HepG2 (cell line): ENCODE data around the gene FGGY. TPM values are rescaled to one million over a fixed set of nuclear protein-coding genes. Genes with fewer than 3 reads are reported as not detected.

Source experiments
- CHCHD3 ChIP-seq: sonication (generic); formaldehyde crosslinking; IDR thresholded peaks from 2 replicates; pipeline ENCODE4 v1.8.0; 2022; ENCODE audit warnings: mild to moderate bottlenecking, missing genetic modification reagents, moderate library complexity
- ETS1 ChIP-seq: sonication (generic); formaldehyde crosslinking; IDR thresholded peaks from 2 replicates; pipeline ENCODE4 v1.4.0; 2020; ENCODE audit warnings: missing genetic modification reagents
- FIP1L1 ChIP-seq: fragments of 200-400 bp; formaldehyde crosslinking; IDR thresholded peaks from 2 replicates; pipeline ENCODE4 v1.6.1; 2018; ENCODE audit warnings: low read depth, mild to moderate bottlenecking, low read length, moderate library complexity, borderline replicate concordance; ENCODE audit not compliant: insufficient read depth
- FOXA1 ChIP-seq, 2 experiments: fragments of 450-650 bp in 1 of 2; sonication (generic) in 1 of 2; formaldehyde crosslinking in 1 of 2; IDR thresholded peaks; 2 replicates each; pipeline versions ENCODE4 v1.4.0 to v1.6.1; 2016 to 2020; ENCODE audit warnings: missing genetic modification reagents in 1 of 2
- RARA ChIP-seq: IDR thresholded peaks from 2 replicates; pipeline ENCODE4 v1.6.1; 2016; ENCODE audit warnings: missing genetic modification reagents, missing compliant biosample characterization
- TP53 ChIP-seq: sonication (generic); formaldehyde crosslinking; conservative IDR thresholded peaks from 2 replicates; pipeline ENCODE4 v1.4.0; 2020; ENCODE audit warnings: missing genetic modification reagents
- ZMYM4 ChIP-seq: sonication (generic); formaldehyde crosslinking; IDR thresholded peaks from 2 replicates; pipeline ENCODE4 v1.8.1; 2023; ENCODE audit warnings: mild to moderate bottlenecking, missing genetic modification reagents
- polyA plus RNA-seq, 8 experiments: library from polyadenylated mRNA; depleted of rRNA in 3 of 8; stranded (reverse) in 7 of 8; unstranded in 1 of 8; fragments of >200 nt; fragmentation: Illumina TruSeq in 4 of 8; extraction: Trizol in 4 of 8; gene quantifications; 2 replicates each; pipeline versions ENCODE4 v1.2.1 to v1.2.3, GENCODE V29; 2011 to 2016; ENCODE audit warnings: low read depth in 4 of 8, missing spikeins in 1 of 8, mixed read lengths in 1 of 8; ENCODE audit not compliant: insufficient read depth in 1 of 8
- total RNA-seq, 5 experiments: library from RNA; depleted of rRNA; stranded (reverse); fragments of >200 nt; fragmentation: Illumina TruSeq; extraction: Trizol; gene quantifications; 2 replicates each; pipeline ENCODE4 v1.2.3, GENCODE V29; 2016; ENCODE audit warnings: low read depth in 1 of 5
- TF ChIP-seq, protein P1 (sequence below): sonication (generic); formaldehyde crosslinking; conservative IDR thresholded peaks from 2 replicates; pipeline ENCODE4 v1.8.0; 2022; ENCODE audit warnings: mild to moderate bottlenecking, moderate library complexity, missing genetic modification reagents
- TF ChIP-seq, protein P2 (sequence below): sonication (generic); formaldehyde crosslinking; IDR thresholded peaks from 2 replicates; pipeline ENCODE4 v1.8.0; 2022; ENCODE audit warnings: missing genetic modification reagents, low read depth, mild to moderate bottlenecking, borderline replicate concordance
- TF ChIP-seq, protein P3 (sequence below): sonication (generic); formaldehyde crosslinking; IDR thresholded peaks from 2 replicates; pipeline ENCODE4 v1.8.0; 2022; ENCODE audit warnings: missing genetic modification reagents, mild to moderate bottlenecking, inconsistent platforms, borderline replicate concordance
- TF ChIP-seq, protein P4 (sequence below): sonication (generic); formaldehyde crosslinking; IDR thresholded peaks from 2 replicates; pipeline ENCODE4 v1.5.1; 2020; ENCODE audit warnings: mild to moderate bottlenecking, missing genetic modification reagents
- TF ChIP-seq, protein P5 (sequence below): sonication (generic); formaldehyde crosslinking; IDR thresholded peaks from 2 replicates; pipeline ENCODE4 v1.8.0; 2022; ENCODE audit warnings: mild to moderate bottlenecking, missing genetic modification reagents; ENCODE audit not compliant: insufficient replicate concordance
- TF ChIP-seq, protein P6 (sequence below): sonication (generic); formaldehyde crosslinking; IDR thresholded peaks from 2 replicates; pipeline ENCODE4 v1.4.0; 2020; ENCODE audit warnings: mild to moderate bottlenecking, missing genetic modification reagents, borderline replicate concordance

FGGY gene
- total and polyA plus RNA-seq, 2 of the 13 experiments (the other 11 are each of a cell fraction or from before 2014, with no cell fraction given): 15.7 to 27.5 TPM

- TF ChIP-seq, protein P1, sequence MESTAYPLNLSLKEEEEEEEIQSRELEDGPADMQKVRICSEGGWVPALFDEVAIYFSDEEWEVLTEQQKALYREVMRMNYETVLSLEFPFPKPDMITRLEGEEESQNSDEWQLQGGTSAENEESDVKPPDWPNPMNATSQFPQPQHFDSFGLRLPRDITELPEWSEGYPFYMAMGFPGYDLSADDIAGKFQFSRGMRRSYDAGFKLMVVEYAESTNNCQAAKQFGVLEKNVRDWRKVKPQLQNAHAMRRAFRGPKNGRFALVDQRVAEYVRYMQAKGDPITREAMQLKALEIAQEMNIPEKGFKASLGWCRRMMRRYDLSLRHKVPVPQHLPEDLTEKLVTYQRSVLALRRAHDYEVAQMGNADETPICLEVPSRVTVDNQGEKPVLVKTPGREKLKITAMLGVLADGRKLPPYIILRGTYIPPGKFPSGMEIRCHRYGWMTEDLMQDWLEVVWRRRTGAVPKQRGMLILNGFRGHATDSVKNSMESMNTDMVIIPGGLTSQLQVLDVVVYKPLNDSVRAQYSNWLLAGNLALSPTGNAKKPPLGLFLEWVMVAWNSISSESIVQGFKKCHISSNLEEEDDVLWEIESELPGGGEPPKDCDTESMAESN (CRISPR knock-in tag): no peak
- TF ChIP-seq TP53 (CRISPR knock-in tag): no peak
- TF ChIP-seq FIP1L1: no peak
- TF ChIP-seq, protein P2, sequence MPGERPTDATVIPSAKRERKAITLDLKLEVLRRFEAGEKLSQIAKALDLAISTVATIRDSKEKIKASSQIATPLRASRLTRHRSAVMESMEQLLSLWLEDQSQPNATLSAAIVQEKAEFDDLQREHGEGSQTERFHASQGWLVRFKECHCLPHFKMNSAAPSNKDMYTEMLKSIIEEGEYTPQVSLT: no peak
- TF ChIP-seq, protein P3, sequence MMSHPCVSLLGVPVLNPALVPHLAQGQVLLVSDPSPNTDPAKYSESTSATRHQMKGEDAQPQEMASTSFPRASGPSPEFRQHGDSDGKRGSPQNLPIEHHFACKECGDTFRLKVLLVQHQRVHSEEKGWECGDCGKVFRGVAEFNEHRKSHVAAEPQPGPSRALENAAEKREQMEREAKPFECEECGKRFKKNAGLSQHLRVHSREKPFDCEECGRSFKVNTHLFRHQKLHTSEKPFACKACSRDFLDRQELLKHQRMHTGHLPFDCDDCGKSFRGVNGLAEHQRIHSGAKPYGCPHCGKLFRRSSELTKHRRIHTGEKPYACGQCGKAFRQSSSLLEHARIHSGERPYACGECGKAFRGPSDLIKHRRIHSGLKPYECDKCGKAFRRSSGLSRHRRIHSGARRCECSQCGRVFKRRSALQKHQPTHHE (CRISPR knock-in tag): no peak
- TF ChIP-seq, protein P4, sequence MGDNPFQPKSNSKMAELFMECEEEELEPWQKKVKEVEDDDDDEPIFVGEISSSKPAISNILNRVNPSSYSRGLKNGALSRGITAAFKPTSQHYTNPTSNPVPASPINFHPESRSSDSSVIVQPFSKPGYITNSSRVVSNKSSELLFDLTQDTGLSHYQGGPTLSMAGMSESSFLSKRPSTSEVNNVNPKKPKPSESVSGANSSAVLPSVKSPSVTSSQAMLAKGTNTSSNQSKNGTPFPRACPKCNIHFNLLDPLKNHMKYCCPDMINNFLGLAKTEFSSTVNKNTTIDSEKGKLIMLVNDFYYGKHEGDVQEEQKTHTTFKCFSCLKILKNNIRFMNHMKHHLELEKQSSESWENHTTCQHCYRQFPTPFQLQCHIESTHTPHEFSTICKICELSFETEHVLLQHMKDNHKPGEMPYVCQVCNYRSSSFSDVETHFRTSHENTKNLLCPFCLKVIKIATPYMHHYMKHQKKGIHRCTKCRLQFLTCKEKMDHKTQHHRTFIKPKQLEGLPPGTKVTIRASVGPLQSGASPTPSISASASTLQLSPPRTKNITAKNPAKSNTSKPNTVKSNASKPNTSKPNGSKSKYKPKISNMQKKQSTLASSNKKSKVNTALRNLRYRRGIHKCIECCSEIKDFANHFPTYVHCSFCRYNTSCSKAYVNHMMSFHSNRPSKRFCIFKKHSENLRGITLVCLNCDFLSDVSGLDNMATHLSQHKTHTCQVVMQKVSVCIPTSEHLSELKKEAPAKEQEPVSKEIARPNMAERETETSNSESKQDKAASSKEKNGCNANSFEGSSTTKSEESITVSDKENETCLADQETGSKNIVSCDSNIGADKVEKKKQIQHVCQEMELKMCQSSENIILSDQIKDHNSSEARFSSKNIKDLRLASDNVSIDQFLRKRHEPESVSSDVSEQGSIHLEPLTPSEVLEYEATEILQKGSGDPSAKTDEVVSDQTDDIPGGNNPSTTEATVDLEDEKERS (CRISPR knock-in tag): no peak
- TF ChIP-seq, protein P5, sequence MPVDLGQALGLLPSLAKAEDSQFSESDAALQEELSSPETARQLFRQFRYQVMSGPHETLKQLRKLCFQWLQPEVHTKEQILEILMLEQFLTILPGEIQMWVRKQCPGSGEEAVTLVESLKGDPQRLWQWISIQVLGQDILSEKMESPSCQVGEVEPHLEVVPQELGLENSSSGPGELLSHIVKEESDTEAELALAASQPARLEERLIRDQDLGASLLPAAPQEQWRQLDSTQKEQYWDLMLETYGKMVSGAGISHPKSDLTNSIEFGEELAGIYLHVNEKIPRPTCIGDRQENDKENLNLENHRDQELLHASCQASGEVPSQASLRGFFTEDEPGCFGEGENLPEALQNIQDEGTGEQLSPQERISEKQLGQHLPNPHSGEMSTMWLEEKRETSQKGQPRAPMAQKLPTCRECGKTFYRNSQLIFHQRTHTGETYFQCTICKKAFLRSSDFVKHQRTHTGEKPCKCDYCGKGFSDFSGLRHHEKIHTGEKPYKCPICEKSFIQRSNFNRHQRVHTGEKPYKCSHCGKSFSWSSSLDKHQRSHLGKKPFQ (CRISPR knock-in tag): peak; percentile 41
- 0 out of 2 replicates have a peak, but pooled peaks have one; percentile 10 for TF ChIP-seq ZMYM4
- TF ChIP-seq FOXA1 (IDR thresholded peaks at IDR 0.05): peak; percentile 75
- TF ChIP-seq FOXA1 (CRISPR knock-in tag; IDR thresholded peaks at IDR 0.05): peak; percentile 60
- no peak for TF ChIP-seq CHCHD3 (CRISPR knock-in tag)
- TF ChIP-seq, protein P6, sequence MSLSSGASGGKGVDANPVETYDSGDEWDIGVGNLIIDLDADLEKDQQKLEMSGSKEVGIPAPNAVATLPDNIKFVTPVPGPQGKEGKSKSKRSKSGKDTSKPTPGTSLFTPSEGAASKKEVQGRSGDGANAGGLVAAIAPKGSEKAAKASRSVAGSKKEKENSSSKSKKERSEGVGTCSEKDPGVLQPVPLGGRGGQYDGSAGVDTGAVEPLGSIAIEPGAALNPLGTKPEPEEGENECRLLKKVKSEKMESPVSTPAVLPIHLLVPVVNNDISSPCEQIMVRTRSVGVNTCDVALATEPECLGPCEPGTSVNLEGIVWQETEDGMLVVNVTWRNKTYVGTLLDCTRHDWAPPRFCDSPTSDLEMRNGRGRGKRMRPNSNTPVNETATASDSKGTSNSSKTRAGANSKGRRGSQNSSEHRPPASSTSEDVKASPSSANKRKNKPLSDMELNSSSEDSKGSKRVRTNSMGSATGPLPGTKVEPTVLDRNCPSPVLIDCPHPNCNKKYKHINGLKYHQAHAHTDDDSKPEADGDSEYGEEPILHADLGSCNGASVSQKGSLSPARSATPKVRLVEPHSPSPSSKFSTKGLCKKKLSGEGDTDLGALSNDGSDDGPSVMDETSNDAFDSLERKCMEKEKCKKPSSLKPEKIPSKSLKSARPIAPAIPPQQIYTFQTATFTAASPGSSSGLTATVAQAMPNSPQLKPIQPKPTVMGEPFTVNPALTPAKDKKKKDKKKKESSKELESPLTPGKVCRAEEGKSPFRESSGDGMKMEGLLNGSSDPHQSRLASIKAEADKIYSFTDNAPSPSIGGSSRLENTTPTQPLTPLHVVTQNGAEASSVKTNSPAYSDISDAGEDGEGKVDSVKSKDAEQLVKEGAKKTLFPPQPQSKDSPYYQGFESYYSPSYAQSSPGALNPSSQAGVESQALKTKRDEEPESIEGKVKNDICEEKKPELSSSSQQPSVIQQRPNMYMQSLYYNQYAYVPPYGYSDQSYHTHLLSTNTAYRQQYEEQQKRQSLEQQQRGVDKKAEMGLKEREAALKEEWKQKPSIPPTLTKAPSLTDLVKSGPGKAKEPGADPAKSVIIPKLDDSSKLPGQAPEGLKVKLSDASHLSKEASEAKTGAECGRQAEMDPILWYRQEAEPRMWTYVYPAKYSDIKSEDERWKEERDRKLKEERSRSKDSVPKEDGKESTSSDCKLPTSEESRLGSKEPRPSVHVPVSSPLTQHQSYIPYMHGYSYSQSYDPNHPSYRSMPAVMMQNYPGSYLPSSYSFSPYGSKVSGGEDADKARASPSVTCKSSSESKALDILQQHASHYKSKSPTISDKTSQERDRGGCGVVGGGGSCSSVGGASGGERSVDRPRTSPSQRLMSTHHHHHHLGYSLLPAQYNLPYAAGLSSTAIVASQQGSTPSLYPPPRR: peak; percentile 94
- peak; percentile 65 for TF ChIP-seq RARA (CRISPR knock-in tag)
- no peak for TF ChIP-seq ETS1
Observed at GRCh38 chr1:59346429-59346828, 49.5 kb downstream of the FGGY start (continued).
